HepG2 (cell line): ENCODE results near the gene GALK2. TPM values are rescaled to one million over a fixed set of nuclear protein-coding genes. Genes with fewer than 3 reads are reported as not detected.

Source experiments
- ATAC-seq: fragments of 200-7000 bp; cut with Tn5 transposase; 3 replicates; pipeline ENCODE4 v1.9.1; 2020; ENCODE audit warnings: mild to moderate bottlenecking, moderate library complexity
- BruUV-seq: library from RNA; stranded (reverse); fragments of 400-500 nt; replicated peaks from 2 replicates; lab custom pipeline; 2021; lab: Mats Ljungman, UMichigan
- CTCF ChIA-PET: fragments of 300-600 bp; formaldehyde crosslinking; extraction: SDS; loops from one replicate; lab custom pipeline; 2021; ENCODE audit warnings: low total read pairs, inconsistent platforms, low intra/inter-chr PET ratio; lab: Yijun Ruan, JAX
- POLR2A ChIA-PET: fragments of 350-600 bp; sonication (Branson Sonifier 250); formaldehyde crosslinking; loops from one replicate; lab custom pipeline; 2020; ENCODE audit warnings: antibody characterized with exemption, inconsistent platforms; lab: Yijun Ruan, JAX
- DNase-seq: peaks from one replicate; pipeline ENCODE4 v3.0.0-alpha.2; 2015; ENCODE audit warnings: low spot score
- FAIRE-seq: peaks from 3 replicates; lab custom pipeline; 2011; peaks lifted over from hg19 to GRCh38; lab: Jason Lieb, UNC
- H2AFZ ChIP-seq: one replicate; pipeline ENCODE4 v1.6.1; 2011; ENCODE audit warnings: low read length, inconsistent platforms
- H3K27ac ChIP-seq: fragments of 300-600 bp; 3 replicates; pipeline ENCODE4 v1.8.0; 2011; ENCODE audit warnings: mixed run types, mild to moderate bottlenecking, mixed read lengths, low read length, inconsistent platforms; ENCODE audit not compliant: insufficient read depth; ENCODE audit errors: extremely low read length
- H3K27me3 ChIP-seq, 2 experiments: fragments of 200-600 bp in 1 of 2; 2 replicates in 1 of 2; 3 replicates in 1 of 2; pipeline versions ENCODE4 v1.6.0 to v1.8.0; 2011; ENCODE audit warnings: low read length in 2 of 2, mild to moderate bottlenecking in 2 of 2, moderate library complexity in 2 of 2, inconsistent platforms in 1 of 2; ENCODE audit not compliant: insufficient read depth in 2 of 2, control insufficient read depth in 1 of 2
- H3K36me3 ChIP-seq, 2 experiments: fragments of 200-600 bp in 1 of 2; replicated peaks in 1 of 2; 2 replicates in 1 of 2; 3 replicates in 1 of 2; pipeline versions ENCODE4 v1.5.1 to v1.8.0; 2011; ENCODE audit warnings: low read length in 2 of 2, inconsistent platforms in 1 of 2; ENCODE audit not compliant: insufficient read depth in 2 of 2, control insufficient read depth in 1 of 2
- H3K4me1 ChIP-seq: 2 replicates; pipeline ENCODE4 v1.5.1; 2012; ENCODE audit warnings: low read length, inconsistent platforms; ENCODE audit not compliant: insufficient read depth
- H3K4me2 ChIP-seq: 2 replicates; pipeline ENCODE4 v1.6.0; 2011; ENCODE audit warnings: low read depth, low read length, inconsistent platforms
- H3K4me3 ChIP-seq, 3 experiments: fragments of 200-600 bp in 1 of 3; sonication (generic), shearing (Covaris generic) in 1 of 3; replicated peaks in 1 of 3; 2 replicates each; pipeline ENCODE4 v1.5.1; 2011 to 2016; ENCODE audit warnings: low read length in 3 of 3, inconsistent platforms in 2 of 3, low read depth in 2 of 3, mild to moderate bottlenecking in 2 of 3, control low read depth in 1 of 3, mixed read lengths in 1 of 3; ENCODE audit not compliant: insufficient read depth in 1 of 3
- H3K79me2 ChIP-seq: one replicate; pipeline ENCODE4 v1.6.1; 2011; ENCODE audit warnings: low read length, inconsistent platforms; ENCODE audit not compliant: insufficient read depth
- H3K9ac ChIP-seq: 2 replicates; pipeline ENCODE4 v1.6.0; 2011; ENCODE audit warnings: mild to moderate bottlenecking, low read depth, low read length, inconsistent platforms; ENCODE audit not compliant: insufficient read depth
- H3K9me3 ChIP-seq: 2 replicates; pipeline ENCODE4 v1.5.1; 2012; ENCODE audit warnings: mild to moderate bottlenecking, low read length
- H4K20me1 ChIP-seq: 2 replicates; pipeline ENCODE4 v1.6.0; 2011; ENCODE audit warnings: inconsistent platforms, mild to moderate bottlenecking, low read length, moderate library complexity; ENCODE audit not compliant: insufficient read depth
- ELF3 ChIP-seq: IDR thresholded peaks from 2 replicates; pipeline ENCODE4 v1.6.1; 2016; ENCODE audit warnings: missing genetic modification reagents, missing compliant biosample characterization
- ISL2 ChIP-seq: sonication (generic); formaldehyde crosslinking; IDR thresholded peaks from 2 replicates; pipeline ENCODE4 v1.5.0; 2020; ENCODE audit warnings: missing genetic modification reagents
- KDM4B ChIP-seq: sonication (generic); formaldehyde crosslinking; IDR thresholded peaks from 2 replicates; pipeline ENCODE4 v1.4.0; 2020; ENCODE audit warnings: missing genetic modification reagents
- MAF1 ChIP-seq: sonication (generic); formaldehyde crosslinking; IDR thresholded peaks from 2 replicates; pipeline ENCODE4 v1.5.0; 2020; ENCODE audit warnings: missing genetic modification reagents, borderline replicate concordance
- SP1 ChIP-seq, 2 experiments: fragments of 450-650 bp in 1 of 2; sonication (generic) in 1 of 2; formaldehyde crosslinking in 1 of 2; IDR thresholded peaks; 2 replicates each; pipeline versions ENCODE4 v1.4.0 to v1.6.1; 2016 to 2020; ENCODE audit warnings: missing genetic modification reagents in 1 of 2
- ZFP36L2 ChIP-seq: sonication (generic); formaldehyde crosslinking; IDR thresholded peaks from 2 replicates; pipeline ENCODE4 v1.4.0; 2020; ENCODE audit warnings: missing genetic modification reagents
- WGBS: methylation state at CpG from one replicate; pipeline ENCODE4 v1.1.6; 2017; ENCODE audit warnings: low lambda C conversion rate; 5-methylcytosine and 5-hydroxymethylcytosine counted together
- in situ Hi-C: cut with HindIII; loops from 2 replicates; pipeline ENCODE4 v1.10.0; 2017; ENCODE audit warnings: low pct_unique_long_range_greater_than_20kb; ENCODE audit not compliant: extremely low pct_ligation_motif_present
- intact Hi-C: fragments of 100-400 bp; cut with micrococcal nuclease; formaldehyde crosslinking; loops from one replicate; pipeline ENCODE4 v1.10.0; 2022; ENCODE audit not compliant: unreplicated experiment
- polyA plus RNA-seq, 8 experiments: library from polyadenylated mRNA; depleted of rRNA in 3 of 8; stranded (reverse) in 7 of 8; unstranded in 1 of 8; fragments of >200 nt; fragmentation: Illumina TruSeq in 4 of 8; extraction: Trizol in 4 of 8; gene quantifications; 2 replicates each; pipeline versions ENCODE4 v1.2.1 to v1.2.3, GENCODE V29; 2011 to 2016; ENCODE audit warnings: low read depth in 4 of 8, missing spikeins in 1 of 8, mixed read lengths in 1 of 8; ENCODE audit not compliant: insufficient read depth in 1 of 8
- total RNA-seq, 5 experiments: library from RNA; depleted of rRNA; stranded (reverse); fragments of >200 nt; fragmentation: Illumina TruSeq; extraction: Trizol; gene quantifications; 2 replicates each; pipeline ENCODE4 v1.2.3, GENCODE V29; 2016; ENCODE audit warnings: low read depth in 1 of 5
- TF ChIP-seq, protein P1 (sequence below): sonication (generic); formaldehyde crosslinking; IDR thresholded peaks from 2 replicates; pipeline ENCODE4 v1.5.1; 2020; ENCODE audit warnings: mild to moderate bottlenecking, missing genetic modification reagents, moderate library complexity
- TF ChIP-seq, protein P2 (sequence below): IDR thresholded peaks from 2 replicates; pipeline ENCODE4 v1.6.1; 2016; ENCODE audit warnings: missing compliant biosample characterization, missing genetic modification reagents, borderline replicate concordance
- TF ChIP-seq, protein P3 (sequence below): sonication (generic); formaldehyde crosslinking; IDR thresholded peaks from 2 replicates; pipeline ENCODE4 v1.5.0; 2020; ENCODE audit warnings: mild to moderate bottlenecking, missing genetic modification reagents

The GALK2 gene
- total and polyA plus RNA-seq, 2 of the 13 experiments (the other 11 are each of a cell fraction or from before 2014, with no cell fraction given) = 17.6 to 32.8 TPM

DNA sequence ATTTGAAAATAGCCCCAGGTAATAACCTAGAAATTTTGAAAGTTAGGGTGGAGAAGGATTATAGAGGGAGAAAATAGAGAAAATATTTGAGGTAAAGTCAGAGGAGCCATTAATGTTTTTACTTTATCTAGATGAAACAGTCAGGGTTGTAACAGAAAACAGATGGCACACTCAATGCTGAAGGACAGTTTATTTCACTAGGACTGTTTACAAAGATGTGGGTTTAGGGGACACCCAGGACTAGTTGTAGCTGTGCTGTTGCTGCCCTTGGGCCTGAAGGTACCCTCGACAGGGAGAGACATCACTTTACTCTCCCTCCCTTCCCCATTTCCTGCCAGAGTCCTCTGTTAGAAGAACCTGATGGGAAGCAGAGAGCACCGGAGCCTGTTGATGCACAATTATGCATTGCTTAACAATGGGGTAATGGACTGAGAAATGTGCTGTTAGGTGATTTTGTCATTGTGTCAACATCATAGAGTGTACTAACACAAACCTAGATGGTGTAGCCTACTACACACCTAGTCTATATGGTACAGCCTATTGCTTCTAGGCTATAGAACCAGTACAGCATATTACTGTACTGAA is 103.8 kb downstream of the GALK2 start:
- H3K36me3 ChIP-seq = peaks cover 0 to 5% of the 10 kb centered on the region in 2 experiments; a peak in 1 of 5 replicates
- H3K9me3 ChIP-seq = no peaks in the 10 kb centered on the region
- WGBS = 86% methylated on average over 1 of the region's 2 CpGs
- no TSS peak for BruUV-seq
- no peak for TF ChIP-seq ISL2
- TF ChIP-seq, protein P1, sequence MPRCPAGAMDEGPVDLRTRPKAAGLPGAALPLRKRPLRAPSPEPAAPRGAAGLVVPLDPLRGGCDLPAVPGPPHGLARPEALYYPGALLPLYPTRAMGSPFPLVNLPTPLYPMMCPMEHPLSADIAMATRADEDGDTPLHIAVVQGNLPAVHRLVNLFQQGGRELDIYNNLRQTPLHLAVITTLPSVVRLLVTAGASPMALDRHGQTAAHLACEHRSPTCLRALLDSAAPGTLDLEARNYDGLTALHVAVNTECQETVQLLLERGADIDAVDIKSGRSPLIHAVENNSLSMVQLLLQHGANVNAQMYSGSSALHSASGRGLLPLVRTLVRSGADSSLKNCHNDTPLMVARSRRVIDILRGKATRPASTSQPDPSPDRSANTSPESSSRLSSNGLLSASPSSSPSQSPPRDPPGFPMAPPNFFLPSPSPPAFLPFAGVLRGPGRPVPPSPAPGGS (CRISPR knock-in tag) = no peak
- no peak for TF ChIP-seq ZFP36L2 (CRISPR knock-in tag)
- TF ChIP-seq, protein P2, sequence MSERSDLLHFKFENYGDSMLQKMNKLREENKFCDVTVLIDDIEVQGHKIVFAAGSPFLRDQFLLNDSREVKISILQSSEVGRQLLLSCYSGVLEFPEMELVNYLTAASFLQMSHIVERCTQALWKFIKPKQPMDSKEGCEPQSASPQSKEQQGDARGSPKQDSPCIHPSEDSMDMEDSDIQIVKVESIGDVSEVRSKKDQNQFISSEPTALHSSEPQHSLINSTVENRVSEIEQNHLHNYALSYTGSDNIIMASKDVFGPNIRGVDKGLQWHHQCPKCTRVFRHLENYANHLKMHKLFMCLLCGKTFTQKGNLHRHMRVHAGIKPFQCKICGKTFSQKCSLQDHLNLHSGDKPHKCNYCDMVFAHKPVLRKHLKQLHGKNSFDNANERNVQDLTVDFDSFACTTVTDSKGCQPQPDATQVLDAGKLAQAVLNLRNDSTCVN = no peak
- TF ChIP-seq, protein P3, sequence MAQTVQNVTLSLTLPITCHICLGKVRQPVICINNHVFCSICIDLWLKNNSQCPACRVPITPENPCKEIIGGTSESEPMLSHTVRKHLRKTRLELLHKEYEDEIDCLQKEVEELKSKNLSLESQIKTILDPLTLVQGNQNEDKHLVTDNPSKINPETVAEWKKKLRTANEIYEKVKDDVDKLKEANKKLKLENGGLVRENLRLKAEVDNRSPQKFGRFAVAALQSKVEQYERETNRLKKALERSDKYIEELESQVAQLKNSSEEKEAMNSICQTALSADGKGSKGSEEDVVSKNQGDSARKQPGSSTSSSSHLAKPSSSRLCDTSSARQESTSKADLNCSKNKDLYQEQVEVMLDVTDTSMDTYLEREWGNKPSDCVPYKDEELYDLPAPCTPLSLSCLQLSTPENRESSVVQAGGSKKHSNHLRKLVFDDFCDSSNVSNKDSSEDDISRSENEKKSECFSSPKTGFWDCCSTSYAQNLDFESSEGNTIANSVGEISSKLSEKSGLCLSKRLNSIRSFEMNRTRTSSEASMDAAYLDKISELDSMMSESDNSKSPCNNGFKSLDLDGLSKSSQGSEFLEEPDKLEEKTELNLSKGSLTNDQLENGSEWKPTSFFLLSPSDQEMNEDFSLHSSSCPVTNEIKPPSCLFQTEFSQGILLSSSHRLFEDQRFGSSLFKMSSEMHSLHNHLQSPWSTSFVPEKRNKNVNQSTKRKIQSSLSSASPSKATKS (CRISPR knock-in tag) = no peak
- TF ChIP-seq SP1 (IDR thresholded peaks at IDR 0.05) = no peak
- no peak for TF ChIP-seq SP1 (CRISPR knock-in tag; IDR thresholded peaks at IDR 0.05)
- no peak for TF ChIP-seq KDM4B (CRISPR knock-in tag)
- no peak for TF ChIP-seq MAF1 (CRISPR knock-in tag)
- no peak for TF ChIP-seq ELF3 (CRISPR knock-in tag)
- H3K4me3 ChIP-seq = no peak overlapping the region
- CTCF ChIA-PET = no interaction called here
- FAIRE-seq (no peak), DNase-seq (no peak), ATAC-seq (no peak)
- in situ Hi-C loops = no loop called here
- intact Hi-C loops = no loop called here
- POLR2A ChIA-PET = no interaction called here
- no peaks in the 10 kb centered on the region for H3K27me3 ChIP-seq
- no peaks in the 10 kb centered on the region for H4K20me1 ChIP-seq
- H2AFZ ChIP-seq = no peak overlapping the region
- no peak overlapping the region for H3K9ac ChIP-seq
- no peaks in the 10 kb centered on the region for H3K79me2 ChIP-seq
- H3K4me2 ChIP-seq = no peak overlapping the region
- no peaks in the 10 kb centered on the region for H3K4me1 ChIP-seq
- no peak overlapping the region for H3K27ac ChIP-seq
